ENCODE data around the gene CNTF. TPM values are rescaled to one million over a fixed set of nuclear protein-coding genes. Genes with fewer than 3 reads are reported as not detected.

CNTF gene
- total and polyA plus RNA-seq, 9 donors: 0.22 to 2.0 (median 0.87) TPM

- DNase-seq: no peak
- intact Hi-C loops (cut with DNase I): loop anchor here in 1 of 4 donors (5.0 kb wide), 1 partner anchor 1148 kb away; the partner anchor contains the start of gene SLC43A3
- Histone ChIP-seq H3K4me1 (ENCODE audit: insufficient read depth) (peaks cover 5% of the 10 kb centered on the region), H3K9me3 (no peaks in the 10 kb centered on the region), H3K27ac (peak within 1 kb of the TSS in 1 of 2 donors; percentile 2), H3K4me3 (no peak within 1 kb of the TSS), H3K27me3 (no peaks in the 10 kb centered on the region), H3K36me3 (no peaks in the 10 kb centered on the region)
- 69 to 81% (median 76%) methylated on average over 6 of the region's 6 CpGs for whole genome bisulfite sequencing, 3 donors
- TF ChIP-seq CTCF (IDR thresholded peaks at IDR 0.05) (no peak), EP300 (IDR thresholded peaks at IDR 0.05) (no peak), POLR2A (IDR thresholded peaks at IDR 0.05) (no peak)
Observed at GRCh38 chr11:58575377-58576020, 47.0 kb upstream of the CNTF start, which contains the start of gene LPXN. LPXN (minus strand) TSS chr11:58575856; CDS start chr11:58575772, 84 bp downstream.

GRCh38 chr11:58576887-58577471 lies 45.5 kb upstream of the CNTF start:
- Histone ChIP-seq H3K27ac (peak overlapping the region; percentile 73 to 99), H3K9me3 (no peaks in the 10 kb centered on the region), H3K27me3 (no peaks in the 10 kb centered on the region), H3K4me1 (ENCODE audit: insufficient read depth) (peaks cover 9% of the 10 kb centered on the region), H3K4me3 (peak overlapping the region; percentile 95), H3K36me3 (no peaks in the 10 kb centered on the region)
- TF ChIP-seq POLR2A (IDR thresholded peaks at IDR 0.05) (no peak), CTCF (IDR thresholded peaks at IDR 0.05) (peak in 2 of 3 donors; percentile 23 to 27)
- intact Hi-C loops (cut with DNase I): loop anchor here in 1 of 4 donors (5.0 kb wide), 1 partner anchor 1150 kb away; the partner anchor contains the start of gene SLC43A3
- WGBS, 3 donors: 16 to 17% (median 16%) methylated on average over 4 of the region's 4 CpGs
- peak in 3 of 5 donors; percentile 33 to 34 (median 34) for DNase-seq

- Histone ChIP-seq H3K4me1 (ENCODE audit: insufficient read depth) (peaks cover 9% of the 10 kb centered on the region), H3K4me3 (peak overlapping the region; percentile 95), H3K27ac (peak overlapping the region; percentile 73 to 99), H3K27me3 (no peaks in the 10 kb centered on the region), H3K9me3 (no peaks in the 10 kb centered on the region), H3K36me3 (no peaks in the 10 kb centered on the region)
- peak in 1 of 5 donors; percentile 72 for DNase-seq
- WGBS, 3 donors: 0 to 1% (median 1%) methylated on average over 21 of the region's 21 CpGs
- TF ChIP-seq EP300 (IDR thresholded peaks at IDR 0.05) (no peak), POLR2A (IDR thresholded peaks at IDR 0.05) (peak; percentile 74)
- intact Hi-C loops (cut with DNase I): loop anchor here in 1 of 4 donors (5.0 kb wide), 1 partner anchor 1150 kb away; the partner anchor contains the start of gene SLC43A3
Observed at GRCh38 chr11:58577555-58578135, 44.8 kb upstream of the CNTF start.

GRCh38 chr11:58578136-58578634 lies 44.3 kb upstream of the CNTF start:
- peak; percentile 94 to 97 (median 96) for DNase-seq
- intact Hi-C loops (cut with DNase I): loop anchor here in 1 of 4 donors (5.0 kb wide), 1 partner anchor 1151 kb away; the partner anchor contains the start of gene SLC43A3
- WGBS, 3 donors: 0 to 1% (median 0%) methylated on average over 33 of the region's 33 CpGs
- Histone ChIP-seq H3K4me3 (peak overlapping the region; percentile 95), H3K9me3 (no peaks in the 10 kb centered on the region), H3K27ac (peak overlapping the region; percentile 99 to 100), H3K4me1 (ENCODE audit: insufficient read depth) (peaks cover 7% of the 10 kb centered on the region), H3K36me3 (no peaks in the 10 kb centered on the region), H3K27me3 (no peaks in the 10 kb centered on the region)
- TF ChIP-seq EP300 (IDR thresholded peaks at IDR 0.05) (no peak), POLR2A (IDR thresholded peaks at IDR 0.05) (no peak), CTCF (IDR thresholded peaks at IDR 0.05) (no peak)
